ENCODE measurements around the gene ASB10. TPM values are rescaled to one million over a fixed set of nuclear protein-coding genes. Genes with fewer than 3 reads are reported as not detected.

ASB10 gene
- total RNA-seq = not detected

- Histone ChIP-seq H3K27me3 (no peaks in the 10 kb centered on the region), H3K4me3 (no peak within 1 kb of the TSS), H3K27ac (no peak within 1 kb of the TSS), H3K4me1 (no peaks in the 10 kb centered on the region), H3K36me3 (no peaks in the 10 kb centered on the region), H3K9me3 (no peaks in the 10 kb centered on the region)
- no peak for DNase-seq (ENCODE audit: low spot score in 2 of 2)
- TF ChIP-seq, protein P1, sequence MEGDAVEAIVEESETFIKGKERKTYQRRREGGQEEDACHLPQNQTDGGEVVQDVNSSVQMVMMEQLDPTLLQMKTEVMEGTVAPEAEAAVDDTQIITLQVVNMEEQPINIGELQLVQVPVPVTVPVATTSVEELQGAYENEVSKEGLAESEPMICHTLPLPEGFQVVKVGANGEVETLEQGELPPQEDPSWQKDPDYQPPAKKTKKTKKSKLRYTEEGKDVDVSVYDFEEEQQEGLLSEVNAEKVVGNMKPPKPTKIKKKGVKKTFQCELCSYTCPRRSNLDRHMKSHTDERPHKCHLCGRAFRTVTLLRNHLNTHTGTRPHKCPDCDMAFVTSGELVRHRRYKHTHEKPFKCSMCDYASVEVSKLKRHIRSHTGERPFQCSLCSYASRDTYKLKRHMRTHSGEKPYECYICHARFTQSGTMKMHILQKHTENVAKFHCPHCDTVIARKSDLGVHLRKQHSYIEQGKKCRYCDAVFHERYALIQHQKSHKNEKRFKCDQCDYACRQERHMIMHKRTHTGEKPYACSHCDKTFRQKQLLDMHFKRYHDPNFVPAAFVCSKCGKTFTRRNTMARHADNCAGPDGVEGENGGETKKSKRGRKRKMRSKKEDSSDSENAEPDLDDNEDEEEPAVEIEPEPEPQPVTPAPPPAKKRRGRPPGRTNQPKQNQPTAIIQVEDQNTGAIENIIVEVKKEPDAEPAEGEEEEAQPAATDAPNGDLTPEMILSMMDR (IDR thresholded peaks at IDR 0.05) = no peak
- intact Hi-C loops (cut with DNase I) = no loop called here
Observed at GRCh38 chr7:151186640-151187408, at the start of gene ASB10. Gene ASB10, minus strand, starts transcription at chr7:151187250. Its CDS starts 120 bp downstream, at chr7:151187130.

DNA sequence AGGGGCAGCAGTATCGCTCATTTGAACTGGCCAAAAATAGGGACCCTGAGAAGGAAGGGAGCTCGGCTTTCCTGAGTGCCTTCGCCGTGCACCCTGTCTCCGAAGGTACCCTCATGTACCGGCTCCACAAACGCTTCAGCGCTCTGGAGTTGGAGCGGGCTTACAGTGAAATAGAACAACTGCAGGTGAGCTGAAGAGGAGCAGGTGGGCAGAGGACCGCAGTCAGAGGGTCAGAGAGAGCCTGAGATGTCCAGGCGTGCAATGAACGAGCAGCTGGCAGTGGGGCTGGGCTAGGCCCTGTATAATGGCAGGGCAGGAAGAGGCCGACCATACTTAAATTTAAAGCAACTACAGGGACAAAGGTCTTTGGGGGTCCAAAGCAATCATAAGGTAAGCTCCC, 49.4 kb upstream of the ASB10 start:
- DNase-seq (ENCODE audit: low spot score in 2 of 2) = no peak
- Histone ChIP-seq H3K4me3 (no peak overlapping the region), H3K9me3 (no peaks in the 10 kb centered on the region), H3K27me3 (no peaks in the 10 kb centered on the region), H3K27ac (no peak overlapping the region), H3K36me3 (peaks cover 57 to 64% of the 10 kb centered on the region in 2 donors), H3K4me1 (peaks cover 7% of the 10 kb centered on the region in 2 donors)
- TF ChIP-seq, protein P1 (IDR thresholded peaks at IDR 0.05) = no peak
- intact Hi-C loops (cut with DNase I) = no loop called here

DNA sequence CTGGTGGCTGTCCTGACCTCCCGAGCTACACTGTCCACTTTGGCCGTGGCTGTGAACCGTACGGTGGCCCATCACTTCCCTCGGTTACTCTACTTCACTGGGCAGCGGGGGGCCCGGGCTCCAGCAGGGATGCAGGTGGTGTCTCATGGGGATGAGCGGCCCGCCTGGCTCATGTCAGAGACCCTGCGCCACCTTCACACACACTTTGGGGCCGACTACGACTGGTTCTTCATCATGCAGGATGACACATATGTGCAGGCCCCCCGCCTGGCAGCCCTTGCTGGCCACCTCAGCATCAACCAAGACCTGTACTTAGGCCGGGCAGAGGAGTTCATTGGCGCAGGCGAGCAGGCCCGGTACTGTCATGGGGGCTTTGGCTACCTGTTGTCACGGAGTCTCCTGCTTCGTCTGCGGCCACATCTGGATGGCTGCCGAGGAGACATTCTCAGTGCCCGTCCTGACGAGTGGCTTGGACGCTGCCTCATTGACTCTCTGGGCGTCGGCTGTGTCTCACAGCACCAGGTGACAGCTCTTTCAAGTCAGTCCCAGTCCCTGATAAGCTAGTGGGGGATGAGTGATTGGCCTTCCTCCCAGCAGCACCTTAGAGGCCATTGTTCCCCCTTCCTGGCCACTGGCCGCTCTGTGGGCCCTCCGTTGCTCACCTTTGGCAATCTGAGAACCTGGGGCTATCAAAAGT, 48.2 kb upstream of the ASB10 start:
- Histone ChIP-seq H3K9me3 (no peaks in the 10 kb centered on the region), H3K4me3 (no peak overlapping the region), H3K36me3 (peaks cover 55 to 56% of the 10 kb centered on the region in 2 donors), H3K27ac (no peak overlapping the region), H3K4me1 (peaks cover 7 to 8% of the 10 kb centered on the region in 2 donors), H3K27me3 (no peaks in the 10 kb centered on the region)
- TF ChIP-seq, protein P1 (IDR thresholded peaks at IDR 0.05) = no peak
- intact Hi-C loops (cut with DNase I) = no loop called here
- no peak for DNase-seq (ENCODE audit: low spot score in 2 of 2)

GRCh38 chr7:151233804-151234203, 46.8 kb upstream of the ASB10 start:
- no peaks in the 10 kb centered on the region for H3K27me3 ChIP-seq
- H3K4me1 ChIP-seq = peaks cover 7 to 8% of the 10 kb centered on the region in 2 donors
- H3K4me3 ChIP-seq = peak overlapping the region; percentile 91 to 99
- peak overlapping the region in 1 of 2 donors; percentile 93 for H3K27ac ChIP-seq
- TF ChIP-seq, protein P1 (IDR thresholded peaks at IDR 0.05) = no peak
- no peaks in the 10 kb centered on the region for H3K9me3 ChIP-seq
- DNase-seq (ENCODE audit: low spot score in 2 of 2) = no peak
- H3K36me3 ChIP-seq = peaks cover 42% of the 10 kb centered on the region in 2 donors
- intact Hi-C loops (cut with DNase I) = no loop called here

DNA sequence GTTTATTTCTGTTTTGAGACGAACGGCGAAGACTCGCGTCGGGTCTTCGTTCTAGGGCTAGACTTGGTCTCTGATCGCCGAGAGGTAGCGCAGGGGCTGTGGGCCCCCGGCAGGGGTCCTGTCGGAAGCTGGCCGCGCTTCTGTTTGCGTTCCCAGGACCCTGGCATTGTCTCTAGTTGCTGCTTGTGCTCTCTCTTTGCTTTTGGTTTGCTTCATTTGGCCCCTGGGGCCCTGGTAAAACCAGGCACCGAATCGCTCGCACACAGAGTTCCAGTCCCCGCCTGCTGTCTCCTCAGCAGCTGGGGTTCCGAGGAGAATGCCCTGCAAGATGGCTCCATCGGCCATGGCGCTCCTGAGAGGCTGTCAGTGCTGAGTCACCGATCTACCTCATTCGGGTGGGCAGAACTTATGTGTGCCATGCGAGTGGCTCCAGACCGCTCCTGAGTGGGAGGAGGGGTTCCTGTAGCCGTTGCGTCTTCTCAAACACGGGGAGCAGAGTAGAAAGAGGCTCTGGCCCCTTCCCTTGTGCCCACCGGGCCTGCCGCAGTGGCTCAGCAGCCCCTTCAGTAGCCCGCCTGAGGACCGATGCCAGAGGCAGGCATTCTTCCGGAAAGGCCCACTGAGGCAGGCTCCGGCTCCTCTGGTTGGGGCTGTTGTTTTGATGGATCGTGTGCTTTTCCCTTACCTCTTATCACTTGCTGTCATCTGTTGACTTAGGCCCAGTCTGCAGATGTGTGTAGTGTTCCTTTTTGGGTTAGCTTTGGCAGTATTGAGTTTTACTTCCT, 46.1 kb upstream of the ASB10 start:
- Histone ChIP-seq H3K9me3 (no peaks in the 10 kb centered on the region), H3K27me3 (no peaks in the 10 kb centered on the region), H3K4me1 (peaks cover 7 to 8% of the 10 kb centered on the region in 2 donors), H3K27ac (peak overlapping the region; percentile 93), H3K4me3 (peak overlapping the region; percentile 91 to 99), H3K36me3 (peaks cover 35% of the 10 kb centered on the region in 2 donors)
- peak; percentile 56 to 85 for DNase-seq (ENCODE audit: low spot score in 2 of 2)
- intact Hi-C loops (cut with DNase I) = loop anchor here (1.0 kb wide), 2 partner anchors 16 to 108 kb away; partner anchors contain the start of gene NUB1
- TF ChIP-seq, protein P1 (IDR thresholded peaks at IDR 0.05) = no peak
